GM21576 (cell line): ENCODE measurements around the gene BPIFB1.

Experiments
- ATAC-seq: cut with Tn5 transposase; IDR thresholded peaks from one replicate; pipeline ENCODE4 v1.9.1; 2021; ENCODE audit warnings: mild to moderate bottlenecking, moderate library complexity; ENCODE audit not compliant: unreplicated experiment

The BPIFB1 gene

GRCh38 chr20:33322456-33322855 lies 39.4 kb downstream of the BPIFB1 start:
- ATAC-seq = no peak

GRCh38 chr20:33323236-33323635 lies 40.2 kb downstream of the BPIFB1 start:
- ATAC-seq = no peak

- ATAC-seq = no peak
Measured at GRCh38 chr20:33325350-33325749, 42.3 kb downstream of the BPIFB1 start.

- no peak for ATAC-seq
Measured at GRCh38 chr20:33328157-33329137, 45.4 kb downstream of the BPIFB1 start.

- no peak for ATAC-seq
Measured at GRCh38 chr20:33332905-33333456, 50.0 kb downstream of the BPIFB1 start.

- ATAC-seq = no peak
Measured at GRCh38 chr20:33333616-33334015, 50.6 kb downstream of the BPIFB1 start.

- no peak for ATAC-seq
Measured at GRCh38 chr20:33334111-33334510, 51.1 kb downstream of the BPIFB1 start.

GRCh38 chr20:33336375-33336774 lies 53.4 kb downstream of the BPIFB1 start:
- no peak for ATAC-seq

- no peak for ATAC-seq
Measured at GRCh38 chr20:33337119-33337518, 54.1 kb downstream of the BPIFB1 start.

GRCh38 chr20:33337531-33338165 lies 54.6 kb downstream of the BPIFB1 start:
- ATAC-seq = peak; percentile 46

- ATAC-seq = no peak
Measured at GRCh38 chr20:33338467-33339258, 55.6 kb downstream of the BPIFB1 start.

GRCh38 chr20:33339515-33340058 lies 56.6 kb downstream of the BPIFB1 start:
- ATAC-seq = no peak

- no peak for ATAC-seq
Measured at GRCh38 chr20:33343521-33343920, 60.5 kb downstream of the BPIFB1 start.

GRCh38 chr20:33345342-33345741 lies 62.3 kb downstream of the BPIFB1 start:
- ATAC-seq = no peak

GRCh38 chr20:33348136-33348937 lies 65.3 kb downstream of the BPIFB1 start:
- no peak for ATAC-seq

- no peak for ATAC-seq
Measured at GRCh38 chr20:33349493-33349892, 66.5 kb downstream of the BPIFB1 start.

- no peak for ATAC-seq
Measured at GRCh38 chr20:33351696-33352095, 68.7 kb downstream of the BPIFB1 start.

GRCh38 chr20:33352258-33353012 lies 69.4 kb downstream of the BPIFB1 start:
- ATAC-seq = no peak

- no peak for ATAC-seq
Measured at GRCh38 chr20:33353013-33353402, 70.0 kb downstream of the BPIFB1 start.
